Pancreas (tissue), 10 donors: Measurements from ENCODE around the gene ZNF462. TPM values are rescaled to one million over a fixed set of nuclear protein-coding genes. Genes with fewer than 3 reads are reported as not detected.
A peak's percentile ranks its signal among the peaks of the same experiment; 100 is the strongest.

Experiments
- ATAC-seq, 4 donors: fragments of 200-7000 bp; cut with Tn5 transposase; one replicate each; pipeline versions ENCODE4 v1.8.0 to v1.9.1; 2020; ENCODE audit warnings: mild to moderate bottlenecking in 4 of 4, moderate library complexity in 4 of 4
- DNase-seq, 6 donors: peaks; one replicate each; pipeline ENCODE4 v3.0.0-alpha.2; 2020
- FAIRE-seq: peaks from 2 replicates; lab custom pipeline; 2012; peaks lifted over from hg19 to GRCh38; lab: Jason Lieb, UNC
- H3K27ac ChIP-seq, 4 donors: fragments of 200-600 bp; sonication (generic); 1 replicate in 3 of 4; 2 replicates in 1 of 4; pipeline versions ENCODE4 v1.5.0 to v1.8.0; 2020
- H3K27me3 ChIP-seq, 4 donors: fragments of 200-600 bp; one replicate each; pipeline ENCODE4 v1.8.0; 2021
- H3K36me3 ChIP-seq, 3 donors: fragments of 200-600 bp; sonication (generic) in 1 of 3; one replicate each; pipeline versions ENCODE4 v1.5.0 to v1.8.0; 2020 to 2021
- H3K4me1 ChIP-seq, 3 donors: fragments of 200-600 bp; one replicate each; pipeline ENCODE4 v1.8.0; 2021
- H3K4me3 ChIP-seq, 4 donors: fragments of 200-600 bp; sonication (generic) in 2 of 4; one replicate each; pipeline versions ENCODE4 v1.5.0 to v1.8.0; 2020 to 2021
- H3K9me3 ChIP-seq, 4 donors: fragments of 200-600 bp; one replicate each; pipeline ENCODE4 v1.8.0; 2021
- WGBS, 2 donors: extraction: QIAGEN DNeasy Blood & Tissue Kit; methylation state at CpG; one replicate each; pipeline ENCODE4 v1.1.7; 2013; 5-methylcytosine and 5-hydroxymethylcytosine counted together
- intact Hi-C, 3 donors: fragments of 100-400 bp; cut with DNase I; formaldehyde crosslinking; loops; one replicate each; pipeline versions ENCODE4 v1.11.1 to v1.14.2; 2022
- polyA plus RNA-seq, 2 donors: library from polyadenylated mRNA; stranded (reverse); fragments of 200-250 nt; gene quantifications; one replicate each; pipeline ENCODE4 v1.2.3, GENCODE V29; 2013
- total RNA-seq, 6 donors: library from RNA; stranded (reverse); fragmentation: NEBNext Ultra II Directional in 4 of 6; extraction: Animal tissue kit (Norgen Biotek cat#: 25700) in 4 of 6; gene quantifications; one replicate each; pipeline versions ENCODE4 v1.2.1 to v1.2.4, GENCODE V29; 2021 to 2023
- TF ChIP-seq, protein P1 (sequence below), 4 donors: fragments of 200-600 bp; sonication (generic) in 3 of 4; IDR thresholded peaks; one replicate each; pipeline versions ENCODE4 v1.5.0 to v1.8.0; 2021; ENCODE audit warnings: antibody characterized with exemption in 4 of 4
- donor health status: healthy with polysubstance abuse.
- donor health status: DM: no; HTN: no; CAD: no; lungs with moderate emphysema.
- donor health status: DM: no; HTN: no; CAD: no.
- donor health status: control.
- donor health status: control.
- donor health status: Bipolar disorder and iron deficiency.
- donor health status: DM: yes; HTN: yes; CAD: no.
- donor health status: DM: no; HTN: no; CAD: no.
- donor health status: DM: no; HTN: no; CAD: no.
- donor health status: DM: yes; HTN: yes; CAD: no.

The ZNF462 gene
- total and polyA plus RNA-seq, 8 donors: 1.6 to 12.6 (median 3.7) TPM

DNA sequence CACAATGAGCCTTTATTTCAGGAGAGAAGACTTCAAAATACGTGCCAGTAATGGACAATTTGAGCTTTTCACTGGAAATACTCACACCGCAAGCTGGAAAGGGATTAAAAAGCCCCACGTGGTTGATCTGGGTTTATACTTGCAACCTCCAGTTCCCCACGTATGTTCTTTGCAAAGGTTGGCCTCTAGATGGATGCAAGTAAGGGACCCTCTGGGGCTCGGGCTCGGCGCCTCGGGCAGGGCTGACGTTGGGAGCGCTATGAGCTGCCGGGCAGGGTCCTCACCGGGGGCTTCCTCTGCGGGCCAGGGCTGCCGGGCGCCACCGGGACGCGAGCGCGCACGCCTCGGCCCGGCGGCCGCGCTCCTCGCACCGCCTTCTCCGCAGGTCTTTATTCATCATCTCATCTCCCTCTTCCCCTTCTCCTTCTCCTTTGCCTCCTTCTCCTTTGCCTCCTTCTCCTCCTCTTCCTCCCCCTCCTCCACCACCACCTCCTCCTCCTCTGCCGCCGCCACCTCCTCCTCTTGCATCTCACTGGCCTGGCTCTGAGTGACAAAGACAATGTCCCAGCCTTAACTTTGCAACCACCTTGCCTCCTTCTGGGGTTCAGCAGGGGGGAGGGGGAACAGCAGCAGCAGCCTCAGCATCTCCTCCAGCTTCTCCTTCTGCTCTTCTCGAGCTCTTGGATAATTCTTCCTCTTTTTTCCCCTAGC is 701 bp upstream of the ZNF462 start:
- H3K4me3 ChIP-seq: peak overlapping the region; percentile 24 to 59 (median 38)
- FAIRE-seq (no peak), DNase-seq (peak in 4 of 6 donors; percentile 11 to 60 (median 39)), ATAC-seq (peak in 3 of 4 donors; percentile 14 to 41 (median 16))
- peak overlapping the region in 2 of 4 donors; percentile 68 to 78 for H3K27ac ChIP-seq
- H3K4me1 ChIP-seq: peaks cover 4 to 11% (median 10%) of the 10 kb centered on the region in 3 donors
- WGBS, 2 donors: 1% methylated on average over 32 of the region's 32 CpGs
- no peaks in the 10 kb centered on the region for H3K36me3 ChIP-seq
- intact Hi-C loops: no loop called here
- H3K9me3 ChIP-seq: no peaks in the 10 kb centered on the region
- H3K27me3 ChIP-seq: peaks cover 0 to 31% (median 2%) of the 10 kb centered on the region in 4 donors
- TF ChIP-seq, protein P1, sequence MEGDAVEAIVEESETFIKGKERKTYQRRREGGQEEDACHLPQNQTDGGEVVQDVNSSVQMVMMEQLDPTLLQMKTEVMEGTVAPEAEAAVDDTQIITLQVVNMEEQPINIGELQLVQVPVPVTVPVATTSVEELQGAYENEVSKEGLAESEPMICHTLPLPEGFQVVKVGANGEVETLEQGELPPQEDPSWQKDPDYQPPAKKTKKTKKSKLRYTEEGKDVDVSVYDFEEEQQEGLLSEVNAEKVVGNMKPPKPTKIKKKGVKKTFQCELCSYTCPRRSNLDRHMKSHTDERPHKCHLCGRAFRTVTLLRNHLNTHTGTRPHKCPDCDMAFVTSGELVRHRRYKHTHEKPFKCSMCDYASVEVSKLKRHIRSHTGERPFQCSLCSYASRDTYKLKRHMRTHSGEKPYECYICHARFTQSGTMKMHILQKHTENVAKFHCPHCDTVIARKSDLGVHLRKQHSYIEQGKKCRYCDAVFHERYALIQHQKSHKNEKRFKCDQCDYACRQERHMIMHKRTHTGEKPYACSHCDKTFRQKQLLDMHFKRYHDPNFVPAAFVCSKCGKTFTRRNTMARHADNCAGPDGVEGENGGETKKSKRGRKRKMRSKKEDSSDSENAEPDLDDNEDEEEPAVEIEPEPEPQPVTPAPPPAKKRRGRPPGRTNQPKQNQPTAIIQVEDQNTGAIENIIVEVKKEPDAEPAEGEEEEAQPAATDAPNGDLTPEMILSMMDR (IDR thresholded peaks at IDR 0.05): no peak

DNA sequence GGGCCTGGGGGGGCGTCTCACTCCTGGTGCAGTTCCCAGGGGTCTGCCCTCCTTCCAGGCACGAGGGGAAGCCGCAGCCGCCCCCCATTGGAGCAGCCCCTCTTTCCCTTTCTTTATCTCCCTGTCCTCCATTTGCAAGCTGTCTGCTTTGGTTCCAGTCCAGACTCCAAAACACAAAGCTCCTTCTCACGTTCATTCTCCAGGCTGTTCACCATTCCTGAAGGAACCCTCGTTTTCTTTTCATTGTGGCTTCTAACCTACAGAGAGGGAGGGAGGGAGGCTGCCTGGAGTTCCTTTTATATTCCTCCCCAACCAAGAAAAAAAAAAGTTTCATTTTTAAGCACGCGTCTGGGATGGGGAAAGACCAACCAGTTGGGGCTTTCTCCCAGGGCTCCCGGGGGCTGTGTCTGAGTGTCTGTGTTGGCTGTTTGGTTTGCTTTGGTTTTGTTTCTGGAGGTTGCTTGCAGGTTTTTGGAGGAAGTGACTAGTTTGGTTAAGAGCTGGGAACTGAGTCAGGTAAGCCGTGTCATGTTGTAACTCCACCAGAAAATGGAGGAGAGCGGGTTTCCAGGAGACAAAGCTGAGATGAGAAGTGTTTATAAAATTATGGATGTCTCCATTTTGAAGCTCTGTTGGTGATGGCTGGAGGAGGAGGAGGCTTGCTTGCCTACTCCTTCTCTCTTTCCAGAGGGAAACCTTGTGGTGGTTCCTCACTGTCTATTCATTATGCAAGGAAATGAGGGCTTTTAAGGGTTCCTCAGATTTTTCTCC is 1.6 kb downstream of the ZNF462 start:
- H3K4me1 ChIP-seq: peaks cover 4 to 19% (median 10%) of the 10 kb centered on the region in 3 donors
- WGBS, 2 donors: 25 to 31% methylated on average over 8 to 11 of the region's 11 CpGs
- no peak for FAIRE-seq
- TF ChIP-seq, protein P1 (IDR thresholded peaks at IDR 0.05): no peak
- H3K27ac ChIP-seq: peak overlapping the region in 3 of 4 donors; percentile 33 to 76 (median 72)
- no peaks in the 10 kb centered on the region for H3K36me3 ChIP-seq
- DNase-seq: peak in 1 of 6 donors; percentile 9
- peaks cover 0 to 11% (median 2%) of the 10 kb centered on the region in 4 donors for H3K27me3 ChIP-seq
- peak in 2 of 4 donors; percentile 2 to 7 for ATAC-seq
- no peaks in the 10 kb centered on the region for H3K9me3 ChIP-seq
- intact Hi-C loops: no loop called here
- peak overlapping the region; percentile 10 to 59 (median 52) for H3K4me3 ChIP-seq

DNA sequence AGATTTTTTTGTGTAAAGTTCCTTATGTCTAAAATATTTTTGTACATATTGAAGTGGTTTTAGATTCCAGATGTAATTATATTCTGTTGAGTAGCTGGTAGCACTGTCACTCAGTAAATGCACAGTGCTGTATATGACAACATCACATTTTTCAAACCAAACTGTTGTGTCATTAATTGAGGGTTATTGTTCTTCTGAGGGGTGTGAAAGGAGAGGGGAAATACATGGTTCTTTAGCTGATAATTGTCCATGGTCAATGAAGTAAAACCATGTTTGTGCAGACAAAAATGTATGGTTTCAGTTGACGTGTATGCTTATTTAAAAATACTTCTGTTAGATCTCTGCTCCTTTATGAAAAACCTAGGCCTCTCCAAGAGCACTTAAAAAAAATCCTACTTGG is 3.3 kb downstream of the ZNF462 start:
- Histone ChIP-seq H3K9me3 (no peaks in the 10 kb centered on the region), H3K27ac (no peak overlapping the region), H3K27me3 (no peaks in the 10 kb centered on the region), H3K4me3 (no peak overlapping the region), H3K4me1 (peaks cover 1 to 19% (median 4%) of the 10 kb centered on the region in 3 donors), H3K36me3 (no peaks in the 10 kb centered on the region)
- WGBS, 2 donors: 82 to 88% methylated on average over 1 of the region's 1 CpG
- no peak for FAIRE-seq
- ATAC-seq: no peak
- no peak for DNase-seq
- TF ChIP-seq, protein P1 (IDR thresholded peaks at IDR 0.05): no peak
- intact Hi-C loops: no loop called here

DNA sequence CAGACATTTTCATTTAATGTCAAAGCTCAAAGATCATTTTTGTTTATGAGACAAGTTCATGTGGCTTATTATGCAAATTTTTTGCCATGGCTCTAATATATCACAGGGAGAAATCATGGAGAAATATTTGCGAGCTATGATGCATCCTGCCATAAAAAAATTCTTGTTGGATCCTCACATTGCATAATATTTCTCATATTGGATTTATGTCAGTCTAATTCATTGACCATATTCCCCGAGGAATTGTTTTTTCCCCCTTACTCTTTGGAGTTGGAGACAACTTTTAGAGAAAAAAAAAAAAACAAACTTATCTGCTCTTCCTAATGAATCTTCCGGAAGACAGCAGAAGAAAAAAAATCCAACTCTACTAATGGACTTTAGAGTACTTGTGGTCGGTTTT is 4.3 kb downstream of the ZNF462 start:
- peaks cover 0 to 10% (median 0%) of the 10 kb centered on the region in 3 donors for H3K4me1 ChIP-seq
- no peaks in the 10 kb centered on the region for H3K9me3 ChIP-seq
- H3K36me3 ChIP-seq: no peaks in the 10 kb centered on the region
- ATAC-seq (no peak), DNase-seq (no peak), FAIRE-seq (no peak)
- intact Hi-C loops: no loop called here
- H3K27me3 ChIP-seq: no peaks in the 10 kb centered on the region
- H3K4me3 ChIP-seq: no peak overlapping the region
- WGBS, 2 donors: 76 to 85% methylated on average over 4 of the region's 4 CpGs
- no peak overlapping the region for H3K27ac ChIP-seq
- TF ChIP-seq, protein P1 (IDR thresholded peaks at IDR 0.05): no peak
